ENCODE data around the gene GTF3C4. TPM values are rescaled to one million over a fixed set of nuclear protein-coding genes. Genes with fewer than 3 reads are reported as not detected.

GTF3C4 gene
- total and polyA plus RNA-seq, 10 of the 15 experiments (the other 5 are each of a cell fraction or from before 2014, with no cell fraction given): 3.2 to 18.9 (median 8.2) TPM

DNA sequence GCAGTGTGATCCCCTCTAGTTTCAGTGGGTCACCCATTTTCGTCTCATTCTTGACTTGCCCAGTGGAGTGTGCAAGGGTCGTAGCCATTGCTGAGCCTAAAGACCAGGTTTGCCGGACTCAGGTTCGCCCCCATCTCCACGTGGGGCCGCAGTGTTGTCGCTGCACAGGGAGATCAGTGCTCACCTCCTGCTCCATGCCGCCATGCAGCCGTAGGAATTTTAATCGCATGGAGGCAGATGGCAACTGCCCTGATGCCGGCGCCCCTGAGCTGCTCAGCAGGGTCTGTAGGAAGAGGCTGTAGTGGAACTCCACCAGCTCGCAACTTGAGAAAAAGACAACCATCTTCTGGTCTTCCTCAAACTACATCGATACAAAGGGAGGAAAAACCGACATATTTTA, 24.6 kb upstream of the GTF3C4 start:
- RAD21 ChIA-PET (ENCODE audit: unreplicated experiment): interaction anchor here (0.5 kb wide), 1 partner anchor 105 kb away, joined by 4 read pairs; no protein-coding TSS in a partner anchor
- ATAC-seq (no peak), DNase-seq (ENCODE audit: low read depth, low spot score) (no peak), FAIRE-seq (no peak)
- H3K79me2 ChIP-seq (ENCODE audit: control insufficient read depth, insufficient read depth, low read length): no peaks in the 10 kb centered on the region
- H3K9me3 ChIP-seq (replicated peaks; ENCODE audit: control insufficient read depth, insufficient read depth, low read length): no peaks in the 10 kb centered on the region
- no TSS peak for BruUV-seq (replicated peaks)
- no peak overlapping the region for H2AFZ ChIP-seq (ENCODE audit: control insufficient read depth, low read depth, low read length)
- POLR2A ChIA-PET: no interaction called here
- no peaks in the 10 kb centered on the region for H3K27me3 ChIP-seq (replicated peaks in 1 of 2; ENCODE audit: control insufficient read depth in 2 of 2, insufficient read depth in 2 of 2, low read length in 1 of 2)
- intact Hi-C loops (cut with micrococcal nuclease; ENCODE audit: unreplicated experiment) (no loop called here), in situ Hi-C loops (cut with MboI) (no loop called here)
- no peak overlapping the region for H3K4me2 ChIP-seq (ENCODE audit: control insufficient read depth, insufficient read depth)
- H3K4me3 ChIP-seq: no peak overlapping the region
- H4K20me1 ChIP-seq (ENCODE audit: control insufficient read depth, insufficient read depth): no peaks in the 10 kb centered on the region
- TF ChIP-seq CTCF (IDR thresholded peaks at IDR 0.05 in 2 of 3, conservative IDR thresholded peaks at IDR 0.05 in 1 of 3; ENCODE audit: control insufficient read depth in 2 of 3, extremely low read depth in 1 of 3, insufficient read depth in 1 of 3, low read depth in 3 of 3, low read length in 3 of 3): no peak
- no peak for TF ChIP-seq RAD51 (IDR thresholded peaks at IDR 0.05)
- TF ChIP-seq TBL1XR1 (IDR thresholded peaks at IDR 0.05; ENCODE audit: low read depth, low read length): no peak
- TF ChIP-seq SRF (IDR thresholded peaks at IDR 0.05; ENCODE audit: low read depth in 2 of 2, low read length in 2 of 2): no peak
- no peak for TF ChIP-seq KAT2A (conservative IDR thresholded peaks at IDR 0.05; ENCODE audit: control insufficient read depth, low read depth, low read length)
- H3K36me3 ChIP-seq (ENCODE audit: control insufficient read depth in 2 of 2, insufficient read depth in 2 of 2, low read length in 1 of 2): peaks cover 17 to 57% of the 10 kb centered on the region in 2 experiments
- SMC1A ChIA-PET (ENCODE audit: uncharacterized antibody, unreplicated experiment): no interaction called here
- no peak overlapping the region for H3K27ac ChIP-seq (ENCODE audit: control insufficient read depth, insufficient read depth)
- CTCF ChIA-PET: interaction anchor here (1.9 kb wide), 1 partner anchor 257 kb away, joined by 4 read pairs; no protein-coding TSS in a partner anchor
- 97% methylated on average over 15 of the region's 15 CpGs for WGBS (ENCODE audit: insufficient coverage, insufficient replicate concordance, low lambda C conversion rate, missing lambda C conversion rate)
- H3K9ac ChIP-seq (ENCODE audit: control insufficient read depth, insufficient read depth, low read length): no peak overlapping the region
- no peaks in the 10 kb centered on the region for H3K4me1 ChIP-seq (ENCODE audit: control insufficient read depth, insufficient read depth, low read length)

- ChIA-PET RAD21 (ENCODE audit: unreplicated experiment) (no interaction called here), POLR2A (no interaction called here), SMC1A (ENCODE audit: uncharacterized antibody, unreplicated experiment) (no interaction called here), CTCF (no interaction called here)
- intact Hi-C loops (cut with micrococcal nuclease; ENCODE audit: unreplicated experiment) (no loop called here), in situ Hi-C loops (cut with MboI) (no loop called here)
- Histone ChIP-seq H3K4me2 (ENCODE audit: control insufficient read depth, insufficient read depth) (no peak overlapping the region), H3K36me3 (ENCODE audit: control insufficient read depth in 2 of 2, insufficient read depth in 2 of 2, low read length in 1 of 2) (peaks cover 15 to 50% of the 10 kb centered on the region in 2 experiments), H3K79me2 (ENCODE audit: control insufficient read depth, insufficient read depth, low read length) (no peaks in the 10 kb centered on the region), H3K4me3 (no peak overlapping the region), H2AFZ (ENCODE audit: control insufficient read depth, low read depth, low read length) (no peak overlapping the region), H4K20me1 (ENCODE audit: control insufficient read depth, insufficient read depth) (no peaks in the 10 kb centered on the region), H3K9me3 (replicated peaks; ENCODE audit: control insufficient read depth, insufficient read depth, low read length) (no peaks in the 10 kb centered on the region), H3K9ac (ENCODE audit: control insufficient read depth, insufficient read depth, low read length) (no peak overlapping the region), H3K27me3 (replicated peaks in 1 of 2; ENCODE audit: control insufficient read depth in 2 of 2, insufficient read depth in 2 of 2, low read length in 1 of 2) (no peaks in the 10 kb centered on the region), H3K27ac (ENCODE audit: control insufficient read depth, insufficient read depth) (no peak overlapping the region), H3K4me1 (ENCODE audit: control insufficient read depth, insufficient read depth, low read length) (no peaks in the 10 kb centered on the region)
- DNase-seq (ENCODE audit: low read depth, low spot score): no peak
- no TSS peak for BruUV-seq (replicated peaks)
- no peak for ATAC-seq
- FAIRE-seq: no peak
- 100% methylated on average over 7 of the region's 7 CpGs for WGBS (ENCODE audit: insufficient coverage, insufficient replicate concordance, low lambda C conversion rate, missing lambda C conversion rate)
- TF ChIP-seq ZNF687 (IDR thresholded peaks at IDR 0.05): no peak
- no peak for TF ChIP-seq RELA (IDR thresholded peaks at IDR 0.05; ENCODE audit: borderline replicate concordance, partially characterized antibody)
- TF ChIP-seq STAT1 (conservative IDR thresholded peaks at IDR 0.05): no peak
- TF ChIP-seq MTA2 (IDR thresholded peaks at IDR 0.05; ENCODE audit: low read depth): no peak
- TF ChIP-seq BRCA1 (IDR thresholded peaks at IDR 0.05; ENCODE audit: low read depth, low read length): no peak
Observed at GRCh38 chr9:132646726-132647125, 23.5 kb upstream of the GTF3C4 start.
